Endothelial cell of umbilical vein (primary cell): ENCODE data around the gene DHRS9. TPM values are rescaled to one million over a fixed set of nuclear protein-coding genes. Genes with fewer than 3 reads are reported as not detected.

Experiments used
- BruUV-seq: library from RNA; stranded (reverse); fragments of 400-500 nt; replicated peaks from 2 replicates; lab custom pipeline; 2021; lab: Mats Ljungman, UMichigan
- CTCF ChIA-PET: fragments of 300-600, 350-600 bp; sonication (Branson Sonifier 250); formaldehyde crosslinking; loops from one replicate; lab custom pipeline; 2021; ENCODE audit warnings: antibody characterized with exemption, inconsistent platforms; lab: Charles Lee
- POLR2A ChIA-PET: fragments of 300-600, 350-600 bp; sonication (Branson Sonifier 250); formaldehyde crosslinking; loops from one replicate; lab custom pipeline; 2021; ENCODE audit warnings: antibody characterized with exemption, inconsistent platforms; lab: Charles Lee
- DNase-seq: peaks from one replicate; pipeline ENCODE4 v3.0.0-alpha.2; 2011; ENCODE audit warnings: low read depth, low spot score
- FAIRE-seq: peaks from 2 replicates; lab custom pipeline; 2011; peaks lifted over from hg19 to GRCh38; lab: Jason Lieb, UNC
- H2AFZ ChIP-seq: 2 replicates; pipeline ENCODE4 v1.6.0; 2012; ENCODE audit warnings: low read depth, low read length, control low read depth, inconsistent platforms
- H3K27ac ChIP-seq: 2 replicates; pipeline ENCODE4 v1.5.1; 2011; ENCODE audit warnings: low read depth, mild to moderate bottlenecking, control low read depth, low read length, moderate library complexity; ENCODE audit not compliant: insufficient read depth
- H3K27me3 ChIP-seq, 2 experiments: 2 replicates each; pipeline versions ENCODE4 v1.6.0 to v1.6.1; 2011; ENCODE audit warnings: low read length in 2 of 2, mixed read lengths in 1 of 2; ENCODE audit not compliant: control insufficient read depth in 2 of 2, insufficient read depth in 2 of 2
- H3K36me3 ChIP-seq, 2 experiments: 2 replicates in 1 of 2; 3 replicates in 1 of 2; pipeline ENCODE4 v1.5.1; 2011; ENCODE audit warnings: low read length in 2 of 2, mild to moderate bottlenecking in 1 of 2, moderate library complexity in 1 of 2; ENCODE audit not compliant: control insufficient read depth in 2 of 2, insufficient read depth in 2 of 2; ENCODE audit errors: extremely low read depth in 1 of 2
- H3K4me1 ChIP-seq: 3 replicates; pipeline ENCODE4 v1.5.1; 2011; ENCODE audit warnings: mild to moderate bottlenecking, low read length; ENCODE audit not compliant: control insufficient read depth, insufficient read depth; ENCODE audit errors: extremely low read depth
- H3K4me2 ChIP-seq: 2 replicates; pipeline ENCODE4 v1.6.1; 2011; ENCODE audit warnings: low read length, control low read depth, mixed read lengths; ENCODE audit not compliant: insufficient read depth
- H3K4me3 ChIP-seq, 3 experiments: fragments of 200-600 bp in 1 of 3; sonication (generic), shearing (Covaris generic) in 1 of 3; replicated peaks in 1 of 3; 2 replicates each; pipeline ENCODE4 v1.5.1; 2011 to 2016; ENCODE audit warnings: control low read depth in 3 of 3, low read length in 3 of 3, mild to moderate bottlenecking in 2 of 3, inconsistent platforms in 1 of 3, low read depth in 1 of 3, moderate library complexity in 1 of 3; ENCODE audit not compliant: insufficient read depth in 1 of 3
- H3K79me2 ChIP-seq: 2 replicates; pipeline ENCODE4 v1.6.0; 2012; ENCODE audit warnings: low read length, inconsistent platforms; ENCODE audit not compliant: control insufficient read depth, insufficient read depth
- H3K9ac ChIP-seq: replicated peaks from 2 replicates; pipeline ENCODE3; 2011; ENCODE audit warnings: low read length, control low read depth; ENCODE audit not compliant: insufficient read depth; ENCODE audit errors: extremely low read depth
- H3K9me1 ChIP-seq: replicated peaks from 3 replicates; pipeline ENCODE4 v1.6.0; 2011; ENCODE audit warnings: mild to moderate bottlenecking, low read length; ENCODE audit not compliant: control insufficient read depth, insufficient read depth; ENCODE audit errors: extremely low read depth
- H3K9me3 ChIP-seq: replicated peaks from 2 replicates; pipeline ENCODE4 v1.5.1; 2012; ENCODE audit warnings: low read length, inconsistent platforms; ENCODE audit not compliant: control insufficient read depth, insufficient read depth
- H4K20me1 ChIP-seq: replicated peaks from 2 replicates; pipeline ENCODE3; 2011; ENCODE audit warnings: mild to moderate bottlenecking, low read length; ENCODE audit not compliant: control insufficient read depth, insufficient read depth; ENCODE audit errors: extremely low read depth
- CTCF ChIP-seq, 2 donors: IDR thresholded peaks; 1 replicate in 1 of 2; 2 replicates in 1 of 2; pipeline ENCODE4 v1.5.1; 2011; ENCODE audit warnings: low read length in 2 of 2, mild to moderate bottlenecking in 2 of 2, moderate library complexity in 2 of 2, control low read depth in 1 of 2, inconsistent platforms in 1 of 2, low read depth in 1 of 2; ENCODE audit not compliant: insufficient read depth in 1 of 2; ENCODE audit errors: extremely low read depth in 1 of 2
- EZH2 ChIP-seq: IDR thresholded peaks from 2 replicates; pipeline ENCODE4 v1.6.1; 2012; ENCODE audit warnings: borderline replicate concordance, low read depth, mild to moderate bottlenecking, moderate library complexity, low read length, inconsistent platforms; ENCODE audit not compliant: severe bottlenecking
- FOS ChIP-seq: IDR thresholded peaks from 2 replicates; pipeline ENCODE4 v1.6.1; 2011; ENCODE audit warnings: mild to moderate bottlenecking, low read length, moderate library complexity, borderline replicate concordance; ENCODE audit not compliant: insufficient read depth
- GATA2 ChIP-seq: IDR thresholded peaks from 2 replicates; pipeline ENCODE4 v1.7.0; 2011; ENCODE audit warnings: low read depth, mild to moderate bottlenecking, moderate library complexity, mixed read lengths, low read length; ENCODE audit not compliant: insufficient read length, insufficient read depth
- JUN ChIP-seq: IDR thresholded peaks from 2 replicates; pipeline ENCODE4 v1.6.1; 2011; ENCODE audit warnings: borderline replicate concordance, low read depth; ENCODE audit not compliant: insufficient read length, insufficient read depth
- MYC ChIP-seq: IDR thresholded peaks from one replicate; pipeline ENCODE4 v1.6.1; 2011; ENCODE audit warnings: mild to moderate bottlenecking, low read depth, low read length
- POLR2A ChIP-seq: IDR thresholded peaks from 2 replicates; pipeline ENCODE4 v1.6.1; 2012; ENCODE audit warnings: low read depth, mild to moderate bottlenecking, control low read depth, low read length
- POLR2AphosphoS5 ChIP-seq: IDR thresholded peaks from 2 replicates; pipeline ENCODE4 v1.6.1; 2012; ENCODE audit warnings: low read depth, mild to moderate bottlenecking, control low read depth, low read length, moderate library complexity; ENCODE audit not compliant: insufficient read depth
- dilution Hi-C: fragments of 300-500 bp; cut with MboI; formaldehyde crosslinking; loops from one replicate; pipeline ENCODE4 v1.15.0; 2019; ENCODE audit warnings: low sequenced_read_pairs; ENCODE audit not compliant: extremely low pct_ligation_motif_present
- intact Hi-C: fragments of 100-400 bp; cut with micrococcal nuclease; formaldehyde crosslinking; loops from one replicate; pipeline ENCODE4 v1.10.0; 2022
- polyA plus RNA-seq, 4 experiments: library from polyadenylated mRNA; depleted of rRNA in 3 of 4; stranded (reverse) in 3 of 4; unstranded in 1 of 4; fragments of >200 nt; gene quantifications; 2 replicates each; pipeline versions ENCODE4 v1.2.1 to v1.2.3, GENCODE V29; 2011 to 2012; ENCODE audit warnings: missing spikeins in 1 of 4
- total RNA-seq: library from RNA; stranded (reverse); gene quantifications from 2 replicates; pipeline ENCODE4 v1.2.3, GENCODE V29; 2021
- TF ChIP-seq, protein P1 (sequence below): IDR thresholded peaks from 2 replicates; pipeline ENCODE4 v1.6.1; 2011; ENCODE audit not compliant: insufficient read depth, insufficient read length

Gene DHRS9
- total and polyA plus RNA-seq, 2 donors (not counting 3 experiments of a cell fraction or from before 2014, with no cell fraction given), result 0.40 TPM; not detected in 1

GRCh38 chr2:169081551-169081950, 12.2 kb downstream of the DHRS9 start:
- no peaks in the 10 kb centered on the region for H3K27me3 ChIP-seq
- H3K4me3 ChIP-seq, result no peak overlapping the region
- POLR2A ChIA-PET, result no interaction called here
- no peaks in the 10 kb centered on the region for H3K4me1 ChIP-seq
- H3K27ac ChIP-seq, result no peak overlapping the region
- no peak for TF ChIP-seq POLR2A
- no peak for TF ChIP-seq JUN
- no peak for TF ChIP-seq POLR2AphosphoS5
- TF ChIP-seq FOS, result no peak
- no peak for TF ChIP-seq GATA2
- no peak for TF ChIP-seq EZH2
- no peak for TF ChIP-seq CTCF (IDR thresholded peaks at IDR 0.05; ENCODE audit: extremely low read depth in 1 of 2, insufficient read depth in 1 of 2, low read depth in 1 of 2, low read length in 2 of 2)
- TF ChIP-seq, protein P1, sequence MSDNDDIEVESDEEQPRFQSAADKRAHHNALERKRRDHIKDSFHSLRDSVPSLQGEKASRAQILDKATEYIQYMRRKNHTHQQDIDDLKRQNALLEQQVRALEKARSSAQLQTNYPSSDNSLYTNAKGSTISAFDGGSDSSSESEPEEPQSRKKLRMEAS, result no peak
- TF ChIP-seq MYC, result no peak
- FAIRE-seq (no peak), DNase-seq (no peak)
- H3K9me1 ChIP-seq, result no peaks in the 10 kb centered on the region
- H3K4me2 ChIP-seq, result no peak overlapping the region
- intact Hi-C loops, result no loop called here
- no peaks in the 10 kb centered on the region for H3K9me3 ChIP-seq
- CTCF ChIA-PET, result no interaction called here
- no peak overlapping the region for H2AFZ ChIP-seq
- no TSS peak for BruUV-seq
- H3K79me2 ChIP-seq, result no peaks in the 10 kb centered on the region
- no peaks in the 10 kb centered on the region for H3K36me3 ChIP-seq
- H4K20me1 ChIP-seq, result no peaks in the 10 kb centered on the region
- dilution Hi-C loops, result no loop called here
- H3K9ac ChIP-seq, result no peak overlapping the region
